ENCODE data around the gene DYNLRB1. TPM values are rescaled to one million over a fixed set of nuclear protein-coding genes. Genes with fewer than 3 reads are reported as not detected.
A peak's percentile ranks its signal among the peaks of the same experiment; 100 is the strongest.

The DYNLRB1 gene
- total and polyA plus RNA-seq, 9 of the 15 experiments (the other 6 are each of a cell fraction or from before 2014, with no cell fraction given): 48.7 to 358 (median 121) TPM

DNA sequence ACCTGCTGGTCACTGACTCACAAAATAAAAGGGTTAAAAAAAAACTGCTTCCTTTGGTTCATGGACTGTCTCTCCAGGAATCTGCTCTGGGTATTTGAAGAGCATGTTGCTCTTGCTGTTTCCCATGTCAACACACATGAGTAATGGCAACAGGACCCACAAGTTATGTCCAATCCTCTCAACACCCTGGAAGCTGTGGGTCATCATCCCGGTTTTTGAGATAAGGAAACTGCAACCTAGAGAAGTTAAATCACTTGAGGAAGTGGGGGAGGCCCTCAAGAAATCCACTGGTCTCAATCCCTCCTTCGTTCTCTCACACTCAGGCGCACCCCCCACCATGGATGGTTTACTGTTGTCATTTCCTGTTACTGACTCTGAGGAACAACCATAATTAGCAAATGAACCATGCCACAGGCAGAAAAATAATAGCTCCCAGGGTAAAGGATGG lies 54.7 kb downstream of the DYNLRB1 start (continued):
- TF ChIP-seq LCOR (CRISPR knock-in tag; IDR thresholded peaks at IDR 0.05): no peak
- no peak for TF ChIP-seq RFX7 (CRISPR knock-in tag; IDR thresholded peaks at IDR 0.05)
- no peak for TF ChIP-seq CSDE1 (IDR thresholded peaks at IDR 0.05)
- TF ChIP-seq TBL1XR1 (IDR thresholded peaks at IDR 0.05; ENCODE audit: low read length in 2 of 2): no peak
- no peak for TF ChIP-seq ARID2 (IDR thresholded peaks at IDR 0.05)
- TF ChIP-seq ZNF589 (CRISPR knock-in tag; IDR thresholded peaks at IDR 0.05; ENCODE audit: low read depth): peak; percentile 35; the same call in 1 of the 2 replicates
- TF ChIP-seq CHCHD3 (CRISPR knock-in tag; IDR thresholded peaks at IDR 0.05): no peak
- TF ChIP-seq, protein P1, sequence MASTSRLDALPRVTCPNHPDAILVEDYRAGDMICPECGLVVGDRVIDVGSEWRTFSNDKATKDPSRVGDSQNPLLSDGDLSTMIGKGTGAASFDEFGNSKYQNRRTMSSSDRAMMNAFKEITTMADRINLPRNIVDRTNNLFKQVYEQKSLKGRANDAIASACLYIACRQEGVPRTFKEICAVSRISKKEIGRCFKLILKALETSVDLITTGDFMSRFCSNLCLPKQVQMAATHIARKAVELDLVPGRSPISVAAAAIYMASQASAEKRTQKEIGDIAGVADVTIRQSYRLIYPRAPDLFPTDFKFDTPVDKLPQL (IDR thresholded peaks at IDR 0.05; ENCODE audit: extremely low read depth, insufficient read length): no peak
- TF ChIP-seq, protein P2, sequence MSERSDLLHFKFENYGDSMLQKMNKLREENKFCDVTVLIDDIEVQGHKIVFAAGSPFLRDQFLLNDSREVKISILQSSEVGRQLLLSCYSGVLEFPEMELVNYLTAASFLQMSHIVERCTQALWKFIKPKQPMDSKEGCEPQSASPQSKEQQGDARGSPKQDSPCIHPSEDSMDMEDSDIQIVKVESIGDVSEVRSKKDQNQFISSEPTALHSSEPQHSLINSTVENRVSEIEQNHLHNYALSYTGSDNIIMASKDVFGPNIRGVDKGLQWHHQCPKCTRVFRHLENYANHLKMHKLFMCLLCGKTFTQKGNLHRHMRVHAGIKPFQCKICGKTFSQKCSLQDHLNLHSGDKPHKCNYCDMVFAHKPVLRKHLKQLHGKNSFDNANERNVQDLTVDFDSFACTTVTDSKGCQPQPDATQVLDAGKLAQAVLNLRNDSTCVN (CRISPR knock-in tag; IDR thresholded peaks at IDR 0.05): no peak
- TF ChIP-seq SMARCC2 (IDR thresholded peaks at IDR 0.05; ENCODE audit: low read depth): peak; percentile 72; the same call in 1 of the 2 replicates
- TF ChIP-seq HDGF (IDR thresholded peaks at IDR 0.05): no peak
- TF ChIP-seq HNRNPH1 (optimal IDR thresholded peaks at IDR 0.05; ENCODE audit: low read depth, low read length): no peak
- no peak for TF ChIP-seq ZBTB1 (CRISPR knock-in tag; IDR thresholded peaks at IDR 0.05; ENCODE audit: borderline replicate concordance, low read depth)
- TF ChIP-seq SMARCE1 (IDR thresholded peaks at IDR 0.05): peak; percentile 56; the same call in 1 of the 2 replicates
- no peak for TF ChIP-seq FOXM1 (IDR thresholded peaks at IDR 0.05; ENCODE audit: low read depth)
- no peak for TF ChIP-seq FOXM1 (CRISPR knock-in tag; IDR thresholded peaks at IDR 0.05; ENCODE audit: low read depth)
- TF ChIP-seq CBX3 (IDR thresholded peaks at IDR 0.05; ENCODE audit: borderline replicate concordance in 1 of 2, low read length in 2 of 2): peak in 1 of 2 experiments; percentile 43; a peak in 1 of 3 replicates
- TF ChIP-seq ZNF444 (CRISPR knock-in tag; IDR thresholded peaks at IDR 0.05): no peak
- TF ChIP-seq GATAD2A (IDR thresholded peaks at IDR 0.05): no peak
- peak; percentile 52 for TF ChIP-seq ZNF384 (IDR thresholded peaks at IDR 0.05; ENCODE audit: low read depth, low read length)
- no peak for TF ChIP-seq RBM22 (IDR thresholded peaks at IDR 0.05; ENCODE audit: low read depth, low read length, poor library complexity, severe bottlenecking)
- TF ChIP-seq ZNF184 (CRISPR knock-in tag; IDR thresholded peaks at IDR 0.05): no peak
- peak in 1 of 2 experiments; percentile 40; a peak in 1 of 4 replicates for TF ChIP-seq MAZ (CRISPR knock-in tag; conservative IDR thresholded peaks at IDR 0.05 in 1 of 2, IDR thresholded peaks at IDR 0.05 in 1 of 2)
- no peak for TF ChIP-seq NR1H2 (CRISPR knock-in tag; IDR thresholded peaks at IDR 0.05)
- TF ChIP-seq YBX1 (IDR thresholded peaks at IDR 0.05): no peak
- no peak; the same call in 1 of the 2 replicates for TF ChIP-seq SMAD3 (CRISPR knock-in tag; conservative IDR thresholded peaks at IDR 0.05)
- TF ChIP-seq NFXL1 (CRISPR knock-in tag; IDR thresholded peaks at IDR 0.05): no peak
- TF ChIP-seq TCFL5 (CRISPR knock-in tag; conservative IDR thresholded peaks at IDR 0.05): no peak
- TF ChIP-seq ZNF780A (CRISPR knock-in tag; IDR thresholded peaks at IDR 0.05): no peak
- TF ChIP-seq, protein P3, sequence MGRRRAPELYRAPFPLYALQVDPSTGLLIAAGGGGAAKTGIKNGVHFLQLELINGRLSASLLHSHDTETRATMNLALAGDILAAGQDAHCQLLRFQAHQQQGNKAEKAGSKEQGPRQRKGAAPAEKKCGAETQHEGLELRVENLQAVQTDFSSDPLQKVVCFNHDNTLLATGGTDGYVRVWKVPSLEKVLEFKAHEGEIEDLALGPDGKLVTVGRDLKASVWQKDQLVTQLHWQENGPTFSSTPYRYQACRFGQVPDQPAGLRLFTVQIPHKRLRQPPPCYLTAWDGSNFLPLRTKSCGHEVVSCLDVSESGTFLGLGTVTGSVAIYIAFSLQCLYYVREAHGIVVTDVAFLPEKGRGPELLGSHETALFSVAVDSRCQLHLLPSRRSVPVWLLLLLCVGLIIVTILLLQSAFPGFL (CRISPR knock-in tag; IDR thresholded peaks at IDR 0.05): no peak
- TF ChIP-seq ELF4 (CRISPR knock-in tag; IDR thresholded peaks at IDR 0.05): no peak
- no peak for TF ChIP-seq MCM5 (IDR thresholded peaks at IDR 0.05; ENCODE audit: low read depth)

All from K562 (cell line).